D341Med (cell line): ENCODE results near the gene NRP2.
A peak's percentile ranks its signal among the peaks of the same experiment; 100 is the strongest.

Experiments
- DNase-seq: peaks from one replicate; pipeline ENCODE4 v3.0.0; 2012; ENCODE audit warnings: low spot score

Gene NRP2

GRCh38 chr2:205660521-205661124, 21.7 kb upstream of the NRP2 start:
- DNase-seq = no peak

- no peak for DNase-seq
These were observed 21.0 kb upstream of the NRP2 start for GRCh38 chr2:205661281-205661680.

GRCh38 chr2:205662206-205662965, 19.9 kb upstream of the NRP2 start:
- DNase-seq = no peak

- DNase-seq = no peak
These were observed 16.5 kb upstream of the NRP2 start for GRCh38 chr2:205665791-205666190.

GRCh38 chr2:205670292-205670691, 12.0 kb upstream of the NRP2 start:
- DNase-seq = no peak

- DNase-seq = no peak
These were observed 9.0 kb upstream of the NRP2 start for GRCh38 chr2:205673312-205673711.

- peak; percentile 44 for DNase-seq
These were observed 6.3 kb upstream of the NRP2 start for GRCh38 chr2:205675861-205676516.

- no peak for DNase-seq
These were observed 3.7 kb upstream of the NRP2 start for GRCh38 chr2:205678541-205679142.

GRCh38 chr2:205679410-205680009, 2.8 kb upstream of the NRP2 start:
- DNase-seq = no peak

GRCh38 chr2:205680067-205680466, 2.2 kb upstream of the NRP2 start:
- DNase-seq = peak; percentile 61

- no peak for DNase-seq
These were observed 1.4 kb upstream of the NRP2 start for GRCh38 chr2:205680903-205681302.

GRCh38 chr2:205681401-205682238, 681 bp upstream of the NRP2 start:
- no peak for DNase-seq

- no peak for DNase-seq
These were observed 735 bp downstream of the NRP2 start for GRCh38 chr2:205682971-205683501.

GRCh38 chr2:205683502-205684367, 1.4 kb downstream of the NRP2 start:
- DNase-seq = no peak

GRCh38 chr2:205684871-205685313, 2.6 kb downstream of the NRP2 start:
- no peak for DNase-seq

GRCh38 chr2:205685314-205686055, 3.2 kb downstream of the NRP2 start:
- DNase-seq = peak; percentile 52

- no peak for DNase-seq
These were observed 3.9 kb downstream of the NRP2 start for GRCh38 chr2:205686056-205686782.

GRCh38 chr2:205686783-205687640, 4.7 kb downstream of the NRP2 start:
- DNase-seq = no peak
